Left ventricle myocardium inferior (tissue), 1 donor: Measurements from ENCODE around the gene GOLPH3L. TPM values are rescaled to one million over a fixed set of nuclear protein-coding genes. Genes with fewer than 3 reads are reported as not detected.
"Not testable (repeated sequence)": the region's sequence is repeated elsewhere in the genome, so short reads cannot be mapped to it uniquely, and the experiment has no call there.

ENCODE experiments used
- DNase-seq: peaks from one replicate; pipeline ENCODE4 v3.0.0-alpha.2; 2020
- H3K27ac ChIP-seq: fragments of 200-600 bp; replicated peaks from 2 replicates; pipeline ENCODE4 v1.8.0; 2021
- H3K27me3 ChIP-seq: fragments of 200-600 bp; 2 replicates; pipeline ENCODE4 v1.8.0; 2021; ENCODE audit warnings: low read depth
- H3K36me3 ChIP-seq: fragments of 200-600 bp; 2 replicates; pipeline ENCODE4 v1.8.0; 2021
- H3K4me1 ChIP-seq: fragments of 200-600 bp; 2 replicates; pipeline ENCODE4 v1.8.0; 2021
- H3K4me3 ChIP-seq: fragments of 200-600 bp; 2 replicates; pipeline ENCODE4 v1.8.0; 2021; ENCODE audit warnings: mild to moderate bottlenecking, moderate library complexity
- H3K9me3 ChIP-seq: fragments of 200-600 bp; replicated peaks from 2 replicates; pipeline ENCODE4 v1.8.0; 2021
- CTCF ChIP-seq: fragments of 200-600 bp; IDR thresholded peaks from 2 replicates; pipeline ENCODE4 v1.8.0; 2021; ENCODE audit warnings: antibody characterized with exemption, mild to moderate bottlenecking, borderline replicate concordance
- intact Hi-C: fragments of 100-400 bp; cut with micrococcal nuclease; formaldehyde crosslinking; loops from one replicate; pipeline ENCODE4 v1.11.0; 2022
- total RNA-seq: library from RNA; stranded (reverse); fragmentation: NEBNext Ultra II Directional; extraction: Animal tissue kit (Norgen Biotek cat#: 25700); gene quantifications from one replicate; pipeline ENCODE4 v1.2.1, GENCODE V29; 2021
- donor health status: DM: no; HTN: yes; CAD: no; lungs with severe emphysema.

GOLPH3L gene
- total RNA-seq, 1 donor from 2014 or later: 16.9 TPM

- H3K9me3 ChIP-seq: no peaks in the 10 kb centered on the region
- H3K4me1 ChIP-seq: no peaks in the 10 kb centered on the region
- intact Hi-C loops: no loop called here
- TF ChIP-seq CTCF: no peak
- H3K36me3 ChIP-seq: peaks cover 27% of the 10 kb centered on the region
- H3K4me3 ChIP-seq: no peak overlapping the region
- no peak overlapping the region for H3K27ac ChIP-seq
- DNase-seq: no peak
- no peaks in the 10 kb centered on the region for H3K27me3 ChIP-seq
Observed at GRCh38 chr1:150678988-150679387, 18.0 kb downstream of the GOLPH3L start.

- Histone ChIP-seq H3K9me3 (no peaks in the 10 kb centered on the region), H3K4me1 (no peaks in the 10 kb centered on the region), H3K27ac (no peak overlapping the region), H3K36me3 (peaks cover 17% of the 10 kb centered on the region), H3K4me3 (no peak overlapping the region), H3K27me3 (no peaks in the 10 kb centered on the region)
- intact Hi-C loops: no loop called here
- no peak for DNase-seq
- no peak for TF ChIP-seq CTCF
Observed at GRCh38 chr1:150674881-150675280, 22.1 kb downstream of the GOLPH3L start.

GRCh38 chr1:150663321-150663720, 33.6 kb downstream of the GOLPH3L start:
- H3K36me3 ChIP-seq: peaks cover 47% of the 10 kb centered on the region
- H3K27ac ChIP-seq: no peak overlapping the region
- DNase-seq: no peak
- no peak overlapping the region for H3K4me3 ChIP-seq
- H3K27me3 ChIP-seq: no peaks in the 10 kb centered on the region
- intact Hi-C loops: no loop called here
- H3K9me3 ChIP-seq: no peaks in the 10 kb centered on the region
- no peaks in the 10 kb centered on the region for H3K4me1 ChIP-seq
- no peak for TF ChIP-seq CTCF

- H3K27me3 ChIP-seq: no peaks in the 10 kb centered on the region
- H3K36me3 ChIP-seq: peaks cover 51% of the 10 kb centered on the region
- no peak for DNase-seq
- TF ChIP-seq CTCF: no peak
- no peak overlapping the region for H3K27ac ChIP-seq
- no peak overlapping the region for H3K4me3 ChIP-seq
- H3K9me3 ChIP-seq: no peaks in the 10 kb centered on the region
- no peaks in the 10 kb centered on the region for H3K4me1 ChIP-seq
- intact Hi-C loops: no loop called here
Observed at GRCh38 chr1:150662811-150663210, 34.1 kb downstream of the GOLPH3L start.

- Histone ChIP-seq H3K4me1 (no peaks in the 10 kb centered on the region), H3K27me3 (no peaks in the 10 kb centered on the region), H3K36me3 (peaks cover 63% of the 10 kb centered on the region), H3K9me3 (no peaks in the 10 kb centered on the region), H3K27ac (no peak overlapping the region), H3K4me3 (no peak overlapping the region)
- intact Hi-C loops: no loop called here
- no peak for DNase-seq
- no peak for TF ChIP-seq CTCF
Observed at GRCh38 chr1:150661156-150661555, 35.8 kb downstream of the GOLPH3L start.

- peaks cover 63% of the 10 kb centered on the region for H3K36me3 ChIP-seq
Observed at GRCh38 chr1:150660584-150660983, 36.4 kb downstream of the GOLPH3L start.

GRCh38 chr1:150657064-150657463, 39.9 kb downstream of the GOLPH3L start:
- H3K4me1 ChIP-seq, DNase-seq, H3K27me3 ChIP-seq, H3K27ac ChIP-seq, H3K9me3 ChIP-seq, intact Hi-C loops, H3K4me3 ChIP-seq: not testable (repeated sequence)
- peaks cover 49% of the 10 kb centered on the region for H3K36me3 ChIP-seq

More at GRCh38 chr1:150660584-150660983, 36.4 kb downstream of the GOLPH3L start:
- H3K4me1 ChIP-seq: no peaks in the 10 kb centered on the region
- no peak for DNase-seq
- no peak overlapping the region for H3K27ac ChIP-seq
- no peaks in the 10 kb centered on the region for H3K9me3 ChIP-seq
- TF ChIP-seq CTCF: no peak
- H3K4me3 ChIP-seq: no peak overlapping the region
- intact Hi-C loops: no loop called here
- H3K27me3 ChIP-seq: no peaks in the 10 kb centered on the region

GRCh38 chr1:150654635-150655034, 42.3 kb downstream of the GOLPH3L start:
- H3K4me3 ChIP-seq, H3K27me3 ChIP-seq, H3K27ac ChIP-seq, DNase-seq, intact Hi-C loops, H3K9me3 ChIP-seq: not testable (repeated sequence)
- Histone ChIP-seq H3K36me3 (peaks cover 25% of the 10 kb centered on the region), H3K4me1 (peaks cover 14% of the 10 kb centered on the region)
